Dedifferentiated amniotic fluid mesenchymal stem cell (primary cell): Measurements from ENCODE around the gene PLB1.

Experiments used
- DNase-seq: peaks from one replicate; pipeline ENCODE4 v3.0.0-alpha.2; 2016; ENCODE audit errors: extremely low spot score

PLB1 gene

DNA sequence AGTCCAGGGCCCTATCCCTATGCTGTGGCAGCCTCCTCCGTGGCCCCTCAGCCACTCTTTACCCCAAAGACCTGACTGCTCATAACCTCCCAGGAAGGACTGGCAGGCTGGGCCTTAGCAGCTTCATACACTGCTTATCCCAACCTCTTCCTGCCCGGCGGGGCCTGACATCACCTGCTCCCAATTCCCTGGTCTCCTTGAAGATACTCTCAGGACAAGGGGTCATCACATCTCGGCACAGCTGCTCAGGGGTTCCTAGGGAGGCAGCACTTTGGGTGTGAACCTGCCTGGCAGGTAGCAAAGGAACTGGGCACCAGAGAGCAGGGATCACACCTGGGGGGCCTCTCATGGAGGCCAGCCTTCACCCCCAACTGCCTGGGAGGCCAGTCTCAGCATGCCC is 68.5 kb downstream of the PLB1 start:
- no peak for DNase-seq

DNA sequence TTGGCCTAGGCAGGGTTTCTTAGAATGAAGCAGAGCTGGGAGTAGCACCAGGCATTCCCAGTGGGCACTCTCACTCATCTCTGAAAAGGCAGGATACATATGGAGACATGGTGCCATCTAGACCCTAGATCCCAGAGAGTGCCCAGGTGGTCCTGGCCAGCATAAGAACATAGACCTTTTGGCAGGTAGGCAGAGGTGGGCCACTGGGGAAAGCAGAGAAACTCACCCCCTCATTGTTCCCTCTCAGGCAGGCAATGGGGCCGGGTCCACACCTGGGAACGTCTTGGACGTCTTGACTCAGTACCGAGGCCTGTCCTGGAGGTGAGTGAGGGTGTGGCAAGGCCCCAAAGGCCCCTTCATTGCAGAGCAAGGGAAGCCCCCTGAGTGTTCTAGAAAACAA is 69.2 kb downstream of the PLB1 start:
- no peak for DNase-seq

DNA sequence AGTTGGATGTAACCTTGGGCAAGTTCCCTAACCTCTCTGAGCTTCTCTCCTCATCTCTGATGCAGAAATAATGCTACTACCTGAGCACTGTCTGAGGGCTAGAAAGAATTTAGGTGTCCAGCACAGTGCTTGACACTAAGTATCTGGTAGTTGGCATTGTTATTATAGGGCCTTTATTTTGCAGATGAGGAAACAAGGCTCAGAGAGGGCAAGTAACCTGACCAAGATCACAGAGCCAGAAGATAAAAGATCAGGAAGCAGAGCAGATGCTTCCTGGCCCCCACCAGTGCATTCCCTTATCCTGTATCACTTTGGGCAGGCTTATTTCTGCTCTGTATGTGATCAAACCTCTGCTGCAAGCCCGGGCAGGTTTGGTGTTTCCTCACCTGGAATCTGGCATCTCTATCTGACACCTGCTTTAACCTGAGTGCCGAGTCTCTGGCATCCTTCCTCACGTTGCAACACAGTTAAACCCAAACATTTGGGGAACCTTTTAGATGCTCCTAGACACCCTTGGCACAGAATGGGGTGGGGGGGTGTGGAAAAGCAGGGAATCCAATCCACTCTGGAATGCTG is 69.9 kb downstream of the PLB1 start:
- no peak for DNase-seq

DNA sequence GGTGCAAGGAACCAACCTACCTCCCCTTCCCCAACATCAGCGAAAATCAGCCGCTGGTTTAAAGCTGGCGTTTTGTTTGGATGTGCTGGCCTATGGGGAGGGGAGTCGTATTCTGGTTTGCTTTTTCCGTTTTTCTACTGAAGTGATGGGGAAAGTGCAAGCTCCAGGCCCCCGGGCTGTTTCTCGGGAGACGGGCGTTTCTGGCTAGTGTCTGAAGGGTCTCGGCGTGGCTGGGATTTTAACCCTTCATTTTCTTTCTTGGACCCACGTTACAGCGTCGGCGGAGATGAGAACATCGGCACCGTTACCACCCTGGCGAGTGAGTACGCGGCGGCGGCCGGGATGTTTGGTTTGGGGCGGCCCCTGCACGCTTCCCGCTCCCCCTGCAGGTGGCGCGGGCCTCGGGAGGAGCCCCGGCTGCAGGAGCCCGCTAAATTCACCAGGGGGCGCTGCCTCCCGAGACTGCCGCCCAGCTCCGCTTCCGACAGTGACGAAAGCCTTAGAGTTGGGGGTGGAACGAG is 70.7 kb downstream of the PLB1 start:
- DNase-seq: peak; percentile 83

DNA sequence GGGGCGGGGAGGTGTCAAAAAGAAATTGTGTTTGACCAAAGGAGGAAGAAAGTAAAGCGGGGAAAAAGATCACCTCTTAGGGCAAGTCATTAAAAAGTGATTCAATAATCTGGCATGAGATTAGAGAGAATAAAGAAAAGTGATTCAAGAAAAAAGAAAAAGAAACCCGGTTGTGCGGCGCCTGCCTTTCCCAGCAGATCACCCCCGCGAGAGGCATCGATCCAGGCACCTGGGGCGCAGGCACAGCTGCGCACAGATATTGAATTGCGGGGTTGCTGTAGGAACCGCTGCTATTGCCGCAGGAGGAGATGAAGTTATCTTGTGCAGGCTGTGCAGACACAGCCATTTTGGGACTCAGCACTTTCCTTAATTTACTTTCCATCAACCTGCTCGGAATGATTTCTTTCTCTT is 71.2 kb downstream of the PLB1 start:
- DNase-seq: no peak

DNA sequence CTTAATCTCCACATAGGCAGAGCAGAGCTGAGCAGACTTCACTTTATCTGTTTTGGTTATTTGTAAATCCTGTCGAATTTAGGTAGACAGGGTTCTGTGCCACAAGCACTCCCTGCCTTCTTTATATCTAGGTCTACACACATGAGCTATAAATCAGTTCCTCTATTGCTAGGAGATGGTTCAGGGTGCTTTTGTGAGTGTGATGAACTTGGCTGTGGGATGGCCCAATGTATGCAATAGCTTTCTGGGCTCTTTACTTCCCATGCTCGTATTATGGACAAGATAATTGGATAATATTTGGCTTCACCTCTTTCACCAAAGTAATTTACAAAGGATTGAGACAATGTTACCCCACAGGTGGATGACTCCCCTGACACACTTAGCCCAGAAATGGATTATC is 72.2 kb downstream of the PLB1 start:
- DNase-seq: no peak

DNA sequence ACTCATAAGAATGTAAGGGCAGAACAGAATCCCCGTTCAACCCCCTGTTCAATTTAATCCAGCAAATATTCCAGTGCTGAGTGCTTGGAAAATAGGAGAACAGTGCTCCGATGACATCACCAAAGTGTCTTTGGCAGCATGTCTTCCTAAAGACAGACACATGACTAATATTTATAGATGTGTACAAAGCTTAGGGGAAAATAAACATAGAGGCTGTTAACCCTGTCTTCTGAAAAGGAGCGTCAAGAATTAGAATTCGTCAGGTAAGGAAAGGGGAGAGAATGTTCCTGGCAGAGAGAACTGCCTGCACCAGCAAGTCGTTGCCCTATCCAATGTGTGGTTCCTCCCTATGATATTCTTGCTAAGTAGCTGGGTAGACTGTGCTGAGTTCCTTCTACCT is 72.7 kb downstream of the PLB1 start:
- no peak for DNase-seq

DNA sequence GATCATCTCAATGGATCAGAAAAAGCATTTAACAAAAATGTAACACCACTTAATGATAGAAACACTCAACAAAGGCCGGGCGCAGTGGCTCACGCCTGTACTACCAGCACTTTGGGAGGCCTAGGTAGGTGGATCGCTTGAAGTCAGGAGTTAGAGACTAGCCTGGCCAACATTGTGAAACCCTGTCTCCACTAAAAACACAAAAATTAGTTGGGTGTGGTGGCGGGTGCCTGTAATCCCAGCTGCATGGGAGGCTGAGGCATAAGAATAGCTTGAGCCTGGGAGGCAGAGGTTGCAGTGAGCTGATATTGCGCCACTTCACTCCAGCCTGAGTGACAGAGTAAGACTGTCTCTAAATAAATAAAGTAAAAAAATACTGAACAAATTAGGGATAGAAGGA is 74.6 kb downstream of the PLB1 start:
- DNase-seq: no peak

DNA sequence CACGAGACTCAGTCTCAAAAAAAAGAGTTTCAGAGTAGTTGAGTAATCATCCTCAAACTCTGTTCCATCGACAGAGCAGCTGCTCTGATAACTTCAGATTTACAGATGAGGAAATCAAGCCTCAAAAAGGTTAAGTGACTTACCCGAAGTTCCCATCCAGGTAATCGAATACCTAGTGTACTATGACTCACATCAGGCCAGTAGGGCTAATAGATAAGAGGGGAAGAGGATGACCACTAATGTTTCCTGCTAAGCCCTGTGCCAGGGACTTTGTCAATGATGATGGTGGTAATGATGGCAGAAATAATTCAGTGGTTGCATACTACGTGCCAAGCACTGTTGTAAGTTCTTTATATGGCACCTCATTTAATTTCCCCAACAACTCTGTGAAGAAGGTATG is 80.9 kb downstream of the PLB1 start:
- DNase-seq: no peak

DNA sequence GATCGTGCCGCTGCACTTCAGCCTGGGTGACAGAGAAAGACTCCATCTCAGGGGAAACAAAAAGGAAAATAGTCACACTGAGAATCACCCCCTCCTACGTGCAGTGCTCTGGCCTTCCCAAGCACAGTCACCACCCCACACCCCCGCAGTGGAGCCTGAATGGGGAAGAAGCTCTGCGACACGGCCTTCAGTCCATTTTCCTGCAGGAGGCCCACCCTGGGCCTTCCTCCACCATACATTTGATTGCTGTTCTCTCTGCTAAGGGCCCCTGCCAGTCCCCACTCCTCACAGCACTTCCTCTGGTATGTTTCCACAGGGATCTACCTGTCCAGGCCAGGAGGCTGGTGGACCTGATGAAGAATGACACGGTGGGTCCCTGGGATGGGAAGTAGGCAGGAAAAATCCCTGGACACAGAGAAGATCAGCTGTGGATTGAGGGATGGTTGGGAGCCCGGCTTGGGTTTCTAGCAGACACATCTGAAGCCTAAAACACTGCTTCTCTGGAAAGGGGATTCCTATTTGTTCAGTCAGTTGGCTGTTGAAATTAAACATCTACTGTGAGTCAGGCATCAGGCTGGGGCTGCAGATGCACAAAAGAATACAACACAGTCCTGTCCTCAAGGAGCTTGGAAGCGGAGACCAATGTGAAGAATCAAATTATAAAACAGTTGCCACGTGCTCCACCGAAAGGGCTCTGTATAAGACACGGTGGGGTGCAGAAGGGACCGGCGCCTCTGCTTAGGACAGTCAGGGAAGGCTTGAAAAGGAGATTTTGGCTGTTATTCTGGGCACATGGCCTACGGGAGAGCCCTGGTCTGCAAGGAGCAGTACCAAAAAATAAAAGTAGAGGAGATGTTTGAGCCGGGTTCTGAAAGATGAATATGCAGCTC is 82.2 kb downstream of the PLB1 start:
- DNase-seq: no peak

DNA sequence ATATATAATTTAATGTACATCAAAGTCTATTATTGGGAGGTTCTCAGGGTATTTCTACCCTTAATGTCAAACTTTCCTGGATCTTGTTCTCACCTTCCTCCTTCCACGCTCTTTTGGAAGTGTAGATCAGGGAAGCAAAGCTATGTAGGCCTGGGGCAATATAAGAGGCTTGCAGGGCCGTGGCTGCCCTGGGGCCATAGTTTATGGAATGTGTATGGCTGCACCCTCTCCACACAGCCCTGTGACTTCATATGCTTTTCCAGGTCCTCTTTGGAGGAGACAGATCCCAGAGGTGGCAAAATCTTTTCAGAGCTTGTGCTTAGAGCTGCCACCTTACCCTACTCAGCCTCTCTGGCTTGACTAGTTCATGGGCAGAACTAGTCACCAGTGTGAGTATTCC is 82.9 kb downstream of the PLB1 start:
- no peak for DNase-seq

DNA sequence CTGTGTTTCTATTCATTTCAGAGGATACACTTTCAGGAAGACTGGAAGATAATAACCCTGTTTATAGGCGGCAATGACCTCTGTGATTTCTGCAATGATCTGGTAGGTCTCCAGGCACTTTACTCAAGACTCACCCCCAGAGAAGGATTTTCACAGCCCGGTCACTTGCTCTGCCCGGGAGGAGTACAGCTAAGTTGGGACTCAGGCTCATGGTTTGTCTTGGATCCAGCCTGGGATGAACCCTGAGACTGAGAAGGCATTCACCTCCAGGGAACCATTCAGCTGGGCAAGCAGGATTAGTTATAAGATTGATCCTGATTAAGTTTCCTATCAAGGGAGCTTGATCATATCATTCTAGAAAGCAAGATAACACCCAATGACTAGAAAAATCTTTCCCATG is 83.7 kb downstream of the PLB1 start:
- DNase-seq: no peak

DNA sequence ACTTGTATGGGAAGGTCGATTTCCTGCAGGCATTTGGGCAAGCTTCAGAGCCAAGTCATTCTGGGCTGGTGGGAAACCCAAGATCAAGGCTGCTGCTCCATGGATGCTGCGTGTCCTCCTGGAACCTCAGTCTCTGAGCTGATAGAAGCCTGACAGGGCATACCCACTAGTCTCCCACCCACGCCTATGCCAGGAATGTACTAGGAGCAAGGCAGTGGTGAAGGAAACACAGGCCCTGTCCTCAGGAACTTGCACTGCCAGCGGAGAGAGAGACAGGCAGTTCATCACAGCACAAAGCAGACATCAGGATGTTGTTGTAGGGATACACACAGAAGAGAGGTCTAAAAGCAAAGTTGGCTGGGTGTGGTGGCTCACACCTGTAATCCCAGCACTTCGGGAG is 84.2 kb downstream of the PLB1 start:
- no peak for DNase-seq

DNA sequence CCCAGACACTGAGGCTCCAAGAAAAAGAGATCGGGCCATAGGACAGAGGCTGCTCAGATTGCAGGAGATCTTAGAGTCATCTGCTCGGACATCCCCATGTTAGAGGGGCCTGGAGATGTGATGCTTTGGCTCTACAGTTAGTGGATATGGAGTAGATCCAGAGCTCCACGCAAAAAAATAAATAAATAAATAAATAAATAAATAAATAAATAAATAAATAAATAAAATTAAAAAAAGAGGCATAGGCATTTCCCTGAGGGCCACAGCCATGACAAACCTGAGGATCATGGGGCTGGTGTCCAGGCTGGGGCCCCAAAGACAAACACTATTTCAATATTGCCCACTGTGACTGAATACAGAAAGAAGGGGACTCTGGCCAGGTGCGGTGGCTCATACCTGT is 85.5 kb downstream of the PLB1 start:
- DNase-seq: no peak

DNA sequence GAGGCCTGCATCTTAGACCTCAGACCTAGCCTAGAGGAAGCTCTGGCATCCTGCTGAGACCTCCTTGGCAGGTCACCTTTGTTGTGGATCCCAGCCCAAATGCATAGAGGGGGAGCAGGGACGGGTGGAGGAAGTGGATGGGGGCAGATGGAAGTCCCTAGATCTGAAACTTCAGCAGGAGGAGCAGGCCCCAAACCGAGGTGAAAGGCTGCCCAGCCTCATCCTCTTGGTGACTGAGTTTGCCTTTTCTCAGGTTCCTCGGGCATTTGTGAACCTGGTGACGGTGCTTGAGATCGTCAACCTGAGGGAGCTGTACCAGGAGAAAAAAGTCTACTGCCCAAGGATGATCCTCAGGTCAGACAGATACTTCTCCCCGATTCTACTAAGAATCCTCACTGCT is 86.3 kb downstream of the PLB1 start:
- no peak for DNase-seq

DNA sequence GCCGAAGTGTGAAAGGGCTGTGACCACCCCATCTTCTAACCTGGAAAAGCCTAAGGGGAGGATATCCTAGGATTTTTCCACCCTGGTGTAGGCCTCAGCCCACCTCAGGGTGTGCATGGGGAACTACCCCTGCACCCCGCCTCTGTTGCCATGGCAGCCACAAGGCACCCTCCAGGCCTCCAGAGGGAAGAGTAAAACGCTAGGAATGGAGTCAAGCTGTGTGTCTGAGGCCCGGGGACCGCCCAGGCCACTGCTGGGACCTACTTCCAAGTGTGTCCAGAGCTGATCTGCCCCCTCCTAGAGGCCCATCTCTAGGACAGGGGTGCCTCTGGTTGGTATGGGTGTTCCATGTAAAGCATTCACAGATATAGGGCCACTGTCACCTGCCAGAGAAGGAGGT is 86.7 kb downstream of the PLB1 start:
- DNase-seq: no peak

DNA sequence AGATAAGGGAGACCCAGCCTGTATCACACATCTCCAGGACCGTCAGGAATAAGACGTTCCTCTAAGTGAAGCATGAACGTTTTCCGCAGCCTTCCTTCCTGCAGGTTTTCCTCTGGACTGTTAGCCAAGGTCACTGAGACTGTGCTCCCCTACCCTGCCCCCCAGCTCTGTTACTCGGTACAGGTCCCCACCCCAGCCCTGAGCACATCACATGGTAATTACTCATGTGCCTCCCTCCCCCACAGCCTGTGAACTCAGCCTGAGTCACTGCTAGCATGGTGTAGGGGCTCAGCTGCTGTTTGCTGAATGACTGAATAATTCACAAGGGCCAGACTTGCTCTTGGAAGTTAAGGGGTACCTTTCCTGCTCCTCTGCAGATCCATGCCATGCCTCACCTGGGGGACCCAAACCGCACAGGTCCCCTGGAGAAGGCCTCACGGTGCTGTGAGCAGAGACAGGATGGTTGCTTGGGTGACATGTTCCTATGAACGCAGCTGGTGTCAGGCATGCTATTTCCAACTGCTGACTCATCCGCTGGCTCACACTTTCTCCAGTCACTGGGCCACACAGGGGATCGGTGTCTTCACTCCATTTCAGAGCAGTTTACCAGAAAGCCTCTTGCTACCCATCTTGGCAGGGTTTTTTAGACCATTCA is 88.2 kb downstream of the PLB1 start:
- peak; percentile 81 for DNase-seq

DNA sequence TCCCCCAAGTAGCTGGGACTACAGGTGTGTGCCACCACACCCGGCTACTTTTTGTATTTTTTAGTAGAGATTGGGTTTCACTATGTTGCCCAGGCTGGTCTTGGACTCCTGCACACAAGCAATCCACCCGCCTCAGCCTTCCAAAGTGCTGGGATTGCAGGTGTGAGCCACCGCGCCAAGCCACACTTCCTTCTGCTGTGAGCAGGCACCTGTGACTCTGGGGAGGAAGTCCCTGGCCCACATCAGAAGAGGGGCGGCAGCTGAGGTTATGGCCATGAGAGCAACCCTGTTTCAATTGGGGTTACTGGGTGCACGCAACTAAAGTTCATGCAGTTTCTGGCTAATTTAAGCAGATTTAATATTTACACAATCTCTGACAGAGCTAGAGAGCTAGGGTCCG is 91.0 kb downstream of the PLB1 start:
- DNase-seq: no peak

DNA sequence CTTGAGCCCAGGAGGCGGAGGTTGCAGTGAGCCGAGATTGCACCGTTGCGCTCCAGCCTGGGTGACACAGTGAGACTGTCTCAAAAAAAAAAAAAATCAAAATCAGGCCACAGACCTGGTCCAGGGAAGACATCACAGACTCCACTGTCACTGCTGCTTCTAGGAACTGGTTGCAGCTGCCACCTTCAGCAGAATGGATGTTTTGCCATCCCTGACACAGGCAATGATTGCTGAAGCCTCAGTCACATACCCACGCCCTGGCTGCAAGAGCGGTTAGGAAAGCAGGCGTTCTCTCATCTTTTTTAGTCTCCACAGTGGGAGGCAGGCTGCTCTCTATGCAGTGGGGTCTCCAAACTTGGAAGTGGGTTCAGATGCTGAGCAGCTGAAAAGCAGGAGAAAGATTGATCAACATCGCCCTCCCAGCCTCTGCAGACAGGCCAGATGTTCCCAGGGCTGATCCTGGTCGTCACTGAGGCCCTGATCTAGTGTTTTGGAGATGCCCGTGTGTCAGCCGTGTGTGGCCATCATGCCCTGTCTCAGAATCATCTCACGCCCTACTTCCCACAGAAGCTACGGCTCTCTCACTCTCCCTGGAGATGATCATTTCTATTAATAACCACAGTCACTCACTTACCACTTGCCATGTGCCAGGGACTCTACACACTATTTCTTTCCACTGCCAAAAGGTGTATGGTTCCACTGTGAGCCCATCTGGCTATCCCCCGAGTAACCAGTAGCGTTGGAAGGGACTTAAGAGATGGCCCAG is 91.8 kb downstream of the PLB1 start:
- no peak for DNase-seq

DNA sequence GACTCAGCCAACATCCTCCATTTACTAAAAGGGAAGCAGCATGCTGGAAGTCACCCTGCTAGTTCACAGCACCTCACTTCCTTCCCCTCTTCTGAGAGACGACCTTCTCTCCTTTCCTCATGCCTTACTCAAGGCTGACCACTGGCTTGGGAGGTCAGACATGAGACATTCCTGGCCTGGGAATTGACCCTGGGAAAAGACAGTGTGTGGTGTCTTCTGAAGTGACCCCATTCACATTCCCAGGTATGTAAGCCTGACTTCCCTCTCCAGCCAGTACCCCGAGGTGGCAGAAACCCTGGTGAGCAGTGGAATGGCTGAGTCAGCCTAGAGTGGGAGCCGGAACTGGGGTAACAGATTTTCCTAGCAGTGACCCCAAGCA is 92.4 kb downstream of the PLB1 start:
- DNase-seq: no peak

DNA sequence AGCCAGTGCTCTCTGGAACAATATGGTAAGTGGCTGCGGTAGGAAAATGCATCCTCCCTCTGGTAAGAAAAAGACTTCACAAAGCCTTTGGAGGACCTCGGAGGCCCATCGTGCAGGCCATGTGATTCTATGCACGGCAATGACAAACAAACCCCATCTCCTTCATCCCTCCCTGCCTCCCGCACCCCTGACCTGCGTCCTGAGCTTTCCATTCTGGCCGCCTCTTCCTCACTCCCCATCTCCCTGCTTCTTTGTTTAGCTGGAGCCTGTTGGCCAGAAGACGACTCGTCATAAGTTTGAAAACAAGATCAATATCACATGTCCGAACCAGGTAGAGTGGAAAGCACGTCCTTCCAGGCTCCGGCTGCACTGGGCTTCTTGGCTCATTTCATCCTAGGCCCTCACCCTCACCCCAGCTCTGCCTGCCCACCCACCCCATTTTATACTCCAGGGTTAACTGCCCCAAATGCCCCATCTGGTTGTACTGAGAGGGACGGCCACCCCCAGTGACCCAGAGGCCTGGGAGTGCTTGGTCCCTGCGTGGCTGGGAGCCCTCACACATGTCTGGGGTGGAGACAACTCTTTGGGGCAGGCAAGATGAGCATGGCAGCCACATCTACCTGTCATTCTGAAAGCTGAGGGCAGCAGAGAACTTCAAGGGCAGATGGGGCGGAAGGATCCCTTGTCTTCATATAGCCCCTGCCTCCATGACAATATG is 94.0 kb downstream of the PLB1 start:
- DNase-seq: no peak
